Measurements from ENCODE around the gene ACP7.

DNA sequence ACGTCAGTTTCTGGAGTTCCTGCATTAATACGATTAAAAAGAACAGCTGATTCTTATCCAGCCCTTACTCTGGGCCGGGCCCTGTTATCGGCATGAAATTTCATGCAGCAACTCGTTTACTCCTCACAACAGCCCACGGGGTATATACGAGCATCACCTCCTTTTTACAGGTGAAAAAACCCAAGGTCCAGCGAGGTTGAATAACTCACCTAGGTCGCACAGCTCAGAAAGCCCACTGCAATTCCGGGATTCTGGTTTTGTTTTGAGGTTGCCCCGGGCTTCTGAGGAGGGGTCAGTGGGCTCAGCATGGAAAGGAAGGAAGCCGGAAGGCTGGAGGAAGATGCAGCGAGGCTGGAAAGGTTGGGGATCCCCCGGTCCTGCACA, 577 bp upstream of the ACP7 start:
- TF ChIP-seq, protein P1, sequence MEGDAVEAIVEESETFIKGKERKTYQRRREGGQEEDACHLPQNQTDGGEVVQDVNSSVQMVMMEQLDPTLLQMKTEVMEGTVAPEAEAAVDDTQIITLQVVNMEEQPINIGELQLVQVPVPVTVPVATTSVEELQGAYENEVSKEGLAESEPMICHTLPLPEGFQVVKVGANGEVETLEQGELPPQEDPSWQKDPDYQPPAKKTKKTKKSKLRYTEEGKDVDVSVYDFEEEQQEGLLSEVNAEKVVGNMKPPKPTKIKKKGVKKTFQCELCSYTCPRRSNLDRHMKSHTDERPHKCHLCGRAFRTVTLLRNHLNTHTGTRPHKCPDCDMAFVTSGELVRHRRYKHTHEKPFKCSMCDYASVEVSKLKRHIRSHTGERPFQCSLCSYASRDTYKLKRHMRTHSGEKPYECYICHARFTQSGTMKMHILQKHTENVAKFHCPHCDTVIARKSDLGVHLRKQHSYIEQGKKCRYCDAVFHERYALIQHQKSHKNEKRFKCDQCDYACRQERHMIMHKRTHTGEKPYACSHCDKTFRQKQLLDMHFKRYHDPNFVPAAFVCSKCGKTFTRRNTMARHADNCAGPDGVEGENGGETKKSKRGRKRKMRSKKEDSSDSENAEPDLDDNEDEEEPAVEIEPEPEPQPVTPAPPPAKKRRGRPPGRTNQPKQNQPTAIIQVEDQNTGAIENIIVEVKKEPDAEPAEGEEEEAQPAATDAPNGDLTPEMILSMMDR (conservative IDR thresholded peaks at IDR 0.05 in 1 of 2, IDR thresholded peaks at IDR 0.05 in 1 of 2; ENCODE audit: low read depth in 1 of 2, low read length in 2 of 2) = no peak
- no peak for TF ChIP-seq EZH2 (IDR thresholded peaks at IDR 0.05; ENCODE audit: low read length, missing control alignments)

All from fibroblast of lung (primary cell).